GM19372 (cell line): ENCODE results near the gene EID3.

Experiments used
- ATAC-seq: cut with Tn5 transposase; IDR thresholded peaks from one replicate; pipeline ENCODE4 v1.9.1; 2021; ENCODE audit warnings: mild to moderate bottlenecking, low read depth, moderate library complexity; ENCODE audit not compliant: unreplicated experiment

Gene EID3

DNA sequence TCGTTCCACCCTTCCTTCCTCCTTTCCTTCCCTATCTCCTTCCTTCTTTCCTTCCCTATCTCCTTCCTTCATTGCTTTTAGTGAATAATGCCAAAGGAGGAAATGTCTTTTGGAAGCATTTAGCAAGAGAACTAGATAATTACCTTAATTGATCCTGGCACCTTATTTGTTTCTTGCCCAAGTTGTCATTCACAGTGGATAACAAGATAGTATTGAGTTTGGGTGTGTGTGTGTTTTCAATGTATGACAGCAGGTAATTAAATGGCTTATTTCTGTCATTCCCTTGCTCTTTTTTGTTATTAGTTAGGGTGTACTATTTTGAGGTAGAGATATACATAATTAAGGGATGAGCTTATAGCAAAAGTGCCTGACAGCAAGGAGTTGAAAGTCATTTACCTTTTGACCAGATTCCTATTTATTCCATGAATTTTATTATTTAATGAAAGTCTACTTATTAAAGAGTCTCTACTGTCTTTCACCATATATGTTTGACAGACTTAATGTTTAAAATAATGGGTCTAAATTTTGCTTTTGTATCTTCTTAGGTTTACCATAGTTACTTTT, 30.2 kb downstream of the EID3 start:
- no peak for ATAC-seq

DNA sequence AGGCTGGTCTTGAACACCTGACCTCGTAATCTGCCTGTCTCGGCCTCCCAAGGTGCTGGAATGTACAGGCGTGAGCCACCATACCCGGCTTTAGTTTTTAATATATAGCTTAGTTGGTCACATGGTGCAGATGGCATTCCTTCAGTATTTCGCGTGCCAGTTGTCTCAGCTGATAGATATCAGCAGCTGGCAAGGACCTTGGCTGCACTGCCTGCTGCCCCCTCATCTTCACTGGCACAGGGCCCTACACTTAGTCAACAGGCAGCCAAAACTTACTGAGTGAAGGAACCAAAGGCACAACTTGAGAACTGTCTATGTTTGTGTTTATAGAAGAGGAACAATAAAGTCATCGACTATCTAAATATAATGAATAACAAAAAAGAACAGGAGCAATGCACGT, 31.0 kb downstream of the EID3 start:
- no peak for ATAC-seq

DNA sequence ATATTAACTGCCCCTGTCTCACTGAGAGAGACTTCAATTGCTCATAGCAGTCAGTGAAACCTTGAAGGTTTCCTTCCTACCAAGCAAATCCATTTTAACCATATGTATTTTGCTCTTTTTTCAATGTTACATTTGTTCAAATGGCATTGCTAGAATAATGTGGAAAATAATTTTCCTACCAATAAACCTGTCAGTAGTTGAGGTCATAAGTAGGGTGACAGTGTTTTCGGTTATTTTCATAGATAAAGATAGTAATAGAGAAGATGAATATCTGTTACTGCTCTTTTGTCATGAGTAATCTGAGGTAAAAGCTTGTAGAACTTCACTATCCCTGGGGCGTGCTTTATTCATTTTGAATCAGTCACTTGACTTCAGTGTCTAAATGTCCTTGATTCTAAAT, 32.6 kb downstream of the EID3 start:
- no peak for ATAC-seq

DNA sequence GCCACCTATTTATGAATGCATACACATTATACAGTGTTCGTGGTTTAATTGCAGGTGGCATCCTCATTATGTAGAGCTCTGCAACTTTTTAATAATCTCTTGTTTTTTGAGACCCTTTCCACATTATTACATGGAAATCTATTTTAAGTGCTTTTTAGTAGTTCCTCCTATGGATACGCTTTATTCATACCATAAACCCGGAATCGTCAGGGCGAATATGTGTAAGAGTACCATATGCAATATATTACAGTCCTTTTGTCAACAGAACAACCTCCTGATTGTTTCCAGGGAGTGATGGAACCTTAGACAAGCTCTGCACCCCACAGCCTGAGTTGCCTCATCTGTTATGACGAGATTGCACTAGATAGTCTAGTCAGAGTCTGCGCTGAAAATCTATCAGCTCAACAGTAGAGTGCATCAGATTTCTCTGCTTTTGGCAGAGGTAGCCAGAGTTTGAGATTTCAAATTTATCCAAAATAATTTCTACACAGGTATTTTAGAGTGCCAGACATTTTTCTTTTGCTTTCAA, 33.6 kb downstream of the EID3 start:
- ATAC-seq: no peak

DNA sequence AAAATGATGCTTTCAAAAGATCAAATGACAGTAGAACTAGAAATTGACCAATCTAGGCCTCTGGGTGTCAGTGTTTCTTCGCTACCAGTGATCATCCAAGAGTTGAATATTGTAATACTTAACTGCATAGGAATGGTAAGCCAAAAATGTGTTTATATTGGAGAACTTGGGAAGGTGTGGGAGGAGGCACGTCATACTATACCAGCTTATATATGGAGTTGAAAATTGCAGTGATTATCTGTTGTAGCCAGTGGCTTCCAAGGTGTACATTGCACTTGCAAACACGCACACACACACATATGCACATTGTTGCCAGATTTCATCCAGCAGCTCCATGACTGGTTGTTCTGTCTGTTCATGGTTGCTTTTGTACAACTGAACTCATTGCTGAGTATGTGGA, 36.1 kb downstream of the EID3 start:
- ATAC-seq: no peak

DNA sequence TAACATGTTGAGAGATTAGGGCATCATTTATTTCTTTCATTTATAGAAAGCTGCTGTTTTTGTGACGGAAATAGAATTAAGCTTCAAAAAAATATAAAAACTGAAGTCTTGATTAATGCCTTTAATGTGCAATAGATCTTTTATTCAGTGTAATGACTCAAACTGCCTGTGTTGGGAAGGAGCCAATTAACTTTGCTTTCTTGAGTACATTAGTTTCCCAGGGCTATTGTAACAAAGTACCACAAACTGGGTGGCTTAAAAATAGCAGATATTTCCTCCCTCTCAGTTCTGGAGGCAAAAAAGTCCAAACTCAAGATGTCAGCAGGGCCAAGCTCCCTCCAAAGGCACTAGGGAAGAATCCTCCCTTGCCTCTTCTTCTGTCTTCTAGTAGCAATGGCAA, 36.6 kb downstream of the EID3 start:
- no peak for ATAC-seq

DNA sequence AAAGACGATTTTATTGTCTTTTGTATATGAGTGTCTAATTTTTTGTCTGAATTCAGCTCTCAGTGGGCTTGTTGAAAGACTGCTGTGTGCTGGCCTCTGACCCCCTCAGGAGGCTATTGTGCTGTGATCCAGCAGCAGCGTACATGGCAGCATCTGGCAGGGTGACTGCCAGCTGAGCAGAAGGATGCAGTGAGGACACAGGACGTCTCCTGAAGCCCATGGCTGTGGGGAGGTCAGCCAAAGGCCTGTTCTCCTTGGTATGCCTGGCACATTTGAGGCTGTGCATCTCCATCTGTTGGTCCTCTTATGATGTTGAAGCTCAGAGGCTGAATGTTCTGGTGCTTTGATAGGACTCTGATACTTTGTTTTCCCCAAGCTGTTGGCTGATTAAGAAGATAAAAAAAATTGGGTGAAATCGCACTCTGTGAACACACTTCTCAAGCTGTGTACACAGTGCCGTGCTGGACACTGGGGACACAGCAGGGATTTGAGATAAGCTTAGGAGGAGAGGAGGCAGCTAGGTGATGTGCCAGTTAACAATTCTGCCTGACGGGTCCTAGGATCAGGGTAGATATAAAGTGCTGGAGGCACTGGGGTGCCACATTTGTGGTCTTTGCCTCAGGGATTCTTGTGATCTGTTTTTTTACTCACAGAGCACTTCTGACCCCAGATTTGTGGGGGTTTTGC, 37.5 kb downstream of the EID3 start:
- ATAC-seq: no peak

DNA sequence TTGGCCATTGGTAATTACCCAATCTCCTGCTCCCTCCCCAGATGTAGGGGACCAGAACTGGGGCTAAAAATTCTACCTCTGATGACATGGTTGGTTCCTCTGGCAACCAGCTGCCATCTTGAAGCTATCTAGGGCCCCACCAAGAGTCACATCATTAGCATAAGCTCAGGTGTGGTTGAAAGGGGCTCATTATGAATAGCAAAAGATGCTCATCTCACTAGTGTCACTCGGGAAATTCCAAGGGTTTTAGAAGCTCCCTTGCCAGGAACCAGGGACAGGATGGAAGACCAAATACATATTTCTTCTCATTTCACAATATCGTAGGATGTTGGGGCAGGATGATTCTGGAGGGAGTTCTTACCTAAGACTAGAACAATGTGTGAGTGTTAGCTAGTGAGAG, 38.6 kb downstream of the EID3 start:
- no peak for ATAC-seq

DNA sequence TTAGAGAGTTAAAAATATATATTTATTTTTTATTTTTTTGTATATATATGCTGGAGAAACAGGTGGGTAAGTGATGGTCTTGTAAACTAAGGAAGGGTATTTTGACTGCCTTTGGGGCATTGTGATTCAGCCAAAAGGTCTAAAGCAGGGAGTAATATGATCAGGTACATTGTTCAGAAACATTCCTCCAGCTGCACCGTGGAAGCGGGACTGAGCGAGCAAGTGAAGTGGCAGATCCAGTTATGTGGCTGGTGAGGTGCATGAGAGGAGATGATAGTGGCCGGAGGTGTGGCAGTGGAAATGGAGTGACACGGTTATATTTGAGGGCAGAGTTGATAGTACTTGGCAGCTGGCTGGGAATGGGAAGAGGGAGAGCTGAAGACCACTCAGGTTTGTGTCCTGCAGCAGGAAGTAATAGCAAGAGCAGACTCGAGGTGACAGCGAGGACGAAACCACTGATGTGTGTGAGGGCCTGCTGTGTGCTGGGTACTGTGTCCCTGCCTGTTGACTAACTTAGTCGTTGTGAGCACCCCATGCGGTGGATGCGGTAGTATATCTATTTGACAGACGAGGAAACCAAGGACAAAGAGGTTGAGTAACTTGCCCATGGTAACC, 39.2 kb downstream of the EID3 start:
- ATAC-seq: no peak

DNA sequence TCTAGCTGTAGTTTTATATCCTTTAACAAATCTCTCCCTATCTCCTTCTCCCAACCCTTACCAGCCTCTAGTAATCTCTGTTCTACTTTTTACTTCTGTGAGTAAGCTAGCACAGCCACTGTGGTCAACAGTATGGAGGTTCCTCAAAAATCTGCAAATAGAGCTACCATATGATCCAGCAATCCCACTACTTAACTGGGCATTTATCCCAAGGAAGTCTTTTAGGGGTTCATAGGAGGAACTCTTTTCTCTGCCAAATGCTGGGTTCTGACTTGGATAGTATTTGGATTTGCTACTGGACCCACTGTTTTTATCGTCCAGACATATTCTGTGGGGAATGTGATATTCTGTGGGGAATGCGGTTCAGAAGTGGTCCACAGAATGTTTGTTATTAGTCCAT, 41.1 kb downstream of the EID3 start:
- ATAC-seq: no peak

DNA sequence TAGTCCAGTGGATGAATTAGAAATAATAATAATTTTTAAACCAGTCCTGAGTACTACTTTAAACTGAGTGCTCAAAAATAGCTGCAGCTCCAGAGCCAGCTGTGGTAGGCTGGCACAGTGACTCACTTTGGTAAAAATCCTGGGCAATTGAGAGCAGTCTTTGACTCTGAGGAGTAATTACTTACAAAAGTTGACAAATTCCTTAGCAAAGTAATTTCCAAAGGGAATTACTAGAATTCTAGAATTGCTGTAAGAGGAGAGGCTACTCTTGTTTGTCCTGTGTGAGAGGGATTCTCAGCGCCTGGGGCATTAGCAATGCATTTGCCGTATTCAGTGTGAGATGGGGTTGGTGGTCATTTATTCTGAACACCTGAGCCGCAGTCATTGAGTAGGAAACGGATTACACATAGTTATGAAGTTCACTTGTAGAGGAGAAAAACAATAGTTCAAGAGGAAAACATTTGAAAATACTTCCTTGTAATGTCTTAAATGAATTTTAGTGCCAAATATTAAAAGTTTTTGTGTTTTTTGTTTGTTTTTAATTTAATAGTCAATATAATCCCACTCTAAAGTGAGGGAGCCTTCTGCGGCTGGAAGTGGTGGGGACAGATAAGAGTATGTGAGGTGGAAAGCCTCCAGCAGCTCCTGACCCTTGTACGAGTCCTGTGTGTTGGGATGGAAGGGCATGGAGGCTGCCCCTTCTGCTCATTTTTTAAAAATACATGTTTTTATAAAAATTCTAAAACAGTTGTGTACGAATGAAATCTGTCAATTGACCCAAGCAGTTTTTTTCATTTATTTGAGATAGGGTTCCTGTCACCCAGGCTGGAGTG, 41.9 kb downstream of the EID3 start:
- no peak for ATAC-seq

DNA sequence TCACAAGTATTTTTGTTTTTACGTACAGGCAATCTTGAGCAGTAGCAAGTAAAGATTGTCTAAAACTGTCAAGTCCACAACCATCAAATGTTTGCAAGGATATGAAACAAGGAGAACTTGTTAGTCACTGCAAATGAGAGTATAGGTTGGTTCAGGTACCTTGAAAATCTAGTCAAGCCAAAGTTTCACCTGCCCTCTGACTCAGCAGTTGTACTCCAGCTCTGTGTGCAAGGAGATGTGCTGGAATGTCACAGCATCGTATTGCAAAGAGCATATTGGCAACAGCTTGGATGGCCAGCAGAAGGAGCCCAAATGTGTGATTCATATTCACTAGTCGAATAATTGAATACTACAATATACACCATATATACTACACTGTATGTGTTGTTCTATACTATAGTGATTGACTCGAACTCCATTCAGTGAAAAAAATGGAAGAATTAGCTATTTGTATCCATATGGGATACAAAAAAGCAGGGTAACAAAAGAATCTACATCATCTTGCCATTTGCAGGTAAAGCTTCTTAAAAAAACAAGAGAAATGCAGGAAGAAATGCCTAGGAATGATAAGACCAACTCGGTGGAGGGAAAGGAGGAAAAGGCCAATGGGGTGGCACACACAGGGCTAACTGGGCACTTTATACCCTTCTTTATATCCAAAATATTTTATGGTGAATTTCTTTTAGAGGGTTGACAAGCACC, 44.0 kb downstream of the EID3 start:
- ATAC-seq: no peak

DNA sequence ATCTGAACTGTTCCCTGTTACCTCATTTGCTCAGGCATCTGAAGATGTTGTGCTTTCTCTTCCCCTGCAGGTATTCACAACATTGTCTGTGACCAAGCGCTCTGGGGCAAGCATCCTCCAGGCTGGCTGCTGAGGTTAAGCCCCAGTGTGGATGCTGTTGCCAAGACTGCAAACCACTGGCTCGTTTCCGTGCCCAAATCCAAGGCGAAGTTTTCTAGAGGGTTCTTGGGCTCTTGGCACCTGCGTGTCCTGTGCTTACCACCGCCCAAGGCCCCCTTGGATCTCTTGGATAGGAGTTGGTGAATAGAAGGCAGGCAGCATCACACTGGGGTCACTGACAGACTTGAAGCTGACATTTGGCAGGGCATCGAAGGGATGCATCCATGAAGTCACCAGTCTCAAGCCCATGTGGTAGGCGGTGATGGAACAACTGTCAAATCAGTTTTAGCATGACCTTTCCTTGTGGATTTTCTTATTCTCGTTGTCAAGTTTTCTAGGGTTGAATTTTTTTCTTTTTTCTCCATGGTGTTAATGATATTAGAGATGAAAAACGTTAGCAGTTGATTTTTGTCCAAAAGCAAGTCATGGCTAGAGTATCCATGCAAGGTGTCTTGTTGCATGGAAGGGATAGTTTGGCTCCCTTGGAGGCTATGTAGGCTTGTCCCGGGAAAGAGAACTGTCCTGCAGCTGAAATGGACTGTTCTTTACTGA, 44.9 kb downstream of the EID3 start:
- ATAC-seq: no peak

DNA sequence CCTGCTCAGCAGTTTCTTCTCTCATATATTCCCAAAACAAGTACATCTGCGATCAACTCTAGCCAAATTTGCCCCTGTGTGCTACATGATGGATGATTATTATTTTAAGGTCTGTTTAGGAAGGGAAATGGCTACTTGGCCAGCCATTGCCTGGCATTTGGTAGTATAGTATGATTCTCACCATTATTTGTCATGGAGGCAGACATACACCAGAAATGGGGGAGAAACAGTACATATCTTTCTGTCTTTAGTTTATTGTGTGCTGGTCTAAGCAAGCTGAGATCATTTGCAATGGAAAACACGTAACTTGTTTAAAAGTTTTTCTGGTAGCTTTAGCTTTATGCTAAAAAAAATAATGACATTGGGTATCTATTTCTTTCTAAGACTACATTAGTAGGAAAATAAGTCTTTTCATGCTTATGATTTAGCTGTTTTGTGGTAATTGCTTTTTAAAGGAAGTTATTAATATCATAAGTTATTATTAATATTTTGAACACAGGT, 45.5 kb downstream of the EID3 start:
- no peak for ATAC-seq

DNA sequence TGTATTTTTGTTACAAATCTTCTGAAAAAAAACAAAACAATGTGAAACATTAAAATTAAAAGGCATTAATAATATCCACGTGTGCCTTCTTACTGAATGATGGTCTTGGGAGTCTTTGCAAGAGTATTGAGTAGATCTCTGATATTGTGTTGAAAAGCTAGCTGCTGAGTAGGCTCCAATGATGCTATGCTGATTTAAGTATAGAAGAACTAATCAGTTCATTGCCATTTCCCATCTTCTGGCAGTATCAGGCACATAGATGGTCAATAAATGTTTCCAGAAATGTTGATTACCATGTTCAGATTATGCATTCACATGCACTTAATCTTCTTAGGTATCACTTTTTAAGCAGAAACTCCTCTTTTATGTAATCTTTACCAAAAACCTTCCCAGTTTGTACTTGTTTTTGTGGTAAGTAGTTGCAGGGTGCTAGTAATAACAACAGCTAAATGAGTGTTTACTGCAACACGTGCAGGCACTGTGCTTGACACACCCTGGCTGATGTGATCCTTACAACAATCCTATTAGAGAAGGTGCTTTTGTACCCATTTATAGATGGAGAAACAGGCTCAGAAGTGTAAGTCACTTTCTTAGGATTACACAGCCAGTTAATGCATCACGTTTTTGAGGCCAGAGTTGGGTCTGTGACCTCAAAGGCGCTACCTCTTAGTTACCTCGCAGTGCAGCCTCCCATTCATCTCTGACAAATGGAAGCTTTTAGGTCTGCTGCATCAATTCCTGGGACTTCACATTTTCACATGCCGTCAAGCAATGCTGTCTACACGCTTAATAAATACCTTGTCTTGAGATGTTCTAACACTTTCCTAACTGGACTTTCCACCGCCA, 46.9 kb downstream of the EID3 start:
- ATAC-seq: no peak

DNA sequence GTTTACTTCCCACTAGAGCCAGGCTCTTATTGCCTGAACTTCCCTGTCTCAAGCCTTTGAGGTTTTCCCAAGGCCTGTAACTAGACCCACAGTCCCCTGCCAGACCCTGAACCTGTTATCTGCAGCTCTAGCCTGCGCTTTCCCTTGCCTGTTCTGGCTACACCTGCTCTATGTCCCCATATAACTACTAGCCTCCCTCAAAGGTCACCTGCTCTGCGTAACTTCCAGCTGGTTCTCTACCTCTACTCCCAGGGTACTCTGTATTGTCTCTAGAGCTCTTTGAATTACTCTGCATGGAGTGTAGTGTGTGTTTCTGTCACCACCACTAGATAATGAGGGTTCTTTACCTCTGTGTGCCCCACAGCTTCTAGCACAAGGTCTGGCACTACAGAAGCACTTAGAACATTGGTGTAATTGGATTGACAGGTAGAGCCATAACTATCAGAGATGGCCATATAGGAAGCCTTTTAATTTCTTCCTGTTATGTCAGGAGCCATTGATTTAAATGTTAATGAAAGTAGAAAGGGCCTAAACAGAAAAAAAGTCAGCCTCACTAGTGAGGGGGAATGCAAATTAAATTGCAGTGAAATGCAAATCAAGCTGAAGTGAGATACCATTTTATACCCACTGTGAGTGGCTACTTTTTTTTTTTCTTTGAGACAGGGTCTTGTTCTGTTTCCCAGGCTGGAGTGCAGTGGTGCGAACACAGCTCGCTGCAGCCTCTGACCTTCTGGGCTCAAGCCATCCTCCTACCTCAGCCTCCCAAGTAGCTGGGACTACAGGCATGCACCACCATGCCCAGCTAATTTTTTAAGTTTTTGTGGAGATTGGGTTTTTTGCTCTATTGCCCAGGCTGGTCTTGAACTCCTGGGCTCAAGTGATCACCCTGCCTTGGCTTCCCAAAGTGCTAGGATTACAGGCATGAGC, 47.8 kb downstream of the EID3 start:
- ATAC-seq: no peak

DNA sequence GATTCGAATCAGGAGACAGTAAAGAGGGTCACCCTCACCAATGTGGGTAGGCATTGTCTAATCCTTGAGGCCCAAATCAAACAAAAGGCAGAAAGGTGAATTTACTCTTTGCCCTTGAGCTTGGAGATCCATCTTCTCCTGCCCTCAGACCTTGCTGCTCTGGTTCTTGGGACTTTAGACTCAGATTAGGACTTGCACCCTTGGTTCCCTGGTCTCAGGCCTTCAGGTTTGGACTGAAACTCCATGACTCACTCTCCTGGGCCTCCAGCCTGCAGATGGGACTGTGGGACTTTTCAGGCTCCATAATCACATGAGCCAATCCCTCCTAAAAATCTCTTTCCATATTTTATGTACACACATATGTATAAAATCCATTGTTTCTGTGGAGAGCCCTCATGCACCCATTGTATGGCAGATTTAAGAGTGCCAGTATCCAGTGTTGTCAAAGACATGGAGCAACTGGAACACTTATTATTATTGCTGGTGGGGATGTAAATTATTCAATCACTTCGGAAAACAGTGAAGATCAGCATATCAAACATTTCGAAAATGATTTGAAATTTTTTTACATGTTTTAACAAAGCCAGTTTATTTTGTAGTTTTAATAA, 48.7 kb downstream of the EID3 start:
- no peak for ATAC-seq
